ENCODE measurements around the gene TGOLN2. TPM values are rescaled to one million over a fixed set of nuclear protein-coding genes. Genes with fewer than 3 reads are reported as not detected.

The TGOLN2 gene
- total RNA-seq, 1 experiment from 2014 or later, result 43.7 TPM

DNA sequence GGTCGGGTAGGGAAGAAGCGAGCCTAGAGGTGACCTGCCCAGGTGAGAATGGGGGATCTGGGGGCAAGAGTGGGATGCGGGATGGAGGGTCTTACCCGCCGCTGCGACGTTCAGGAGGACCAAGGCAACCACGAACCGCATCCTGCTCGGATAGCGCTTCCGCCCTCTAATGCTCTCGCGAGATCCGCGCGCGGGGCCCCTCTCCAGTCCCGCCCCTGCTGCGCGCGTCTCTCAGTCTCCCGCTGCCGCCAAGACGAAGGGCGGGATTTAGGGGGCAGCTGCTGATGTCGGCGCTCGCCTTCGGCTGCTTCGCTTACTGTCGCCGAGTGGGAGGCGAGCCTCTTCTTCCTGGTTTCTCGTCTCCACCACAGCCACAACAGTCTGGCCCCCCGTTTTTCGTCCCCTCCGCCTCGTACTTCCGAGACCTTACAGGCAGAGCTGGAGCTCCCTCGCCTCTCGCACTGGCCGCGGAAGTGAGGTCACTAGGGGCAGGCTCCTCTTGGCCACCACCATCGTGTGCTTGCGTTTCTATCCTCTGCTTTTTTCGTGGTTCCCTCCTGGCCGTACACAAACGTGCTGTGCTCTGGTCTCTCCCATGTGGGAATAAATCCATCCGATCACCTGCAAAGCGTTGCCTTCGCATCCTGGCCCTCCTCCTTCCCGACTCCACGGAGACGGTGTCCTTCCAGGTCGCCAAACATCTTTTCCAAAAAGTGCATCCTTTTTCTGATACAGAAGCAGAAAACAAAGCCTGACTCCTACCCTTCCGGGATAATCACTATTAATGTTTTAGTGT, at the start of gene TGOLN2 (continued):
- TF ChIP-seq, protein P1, sequence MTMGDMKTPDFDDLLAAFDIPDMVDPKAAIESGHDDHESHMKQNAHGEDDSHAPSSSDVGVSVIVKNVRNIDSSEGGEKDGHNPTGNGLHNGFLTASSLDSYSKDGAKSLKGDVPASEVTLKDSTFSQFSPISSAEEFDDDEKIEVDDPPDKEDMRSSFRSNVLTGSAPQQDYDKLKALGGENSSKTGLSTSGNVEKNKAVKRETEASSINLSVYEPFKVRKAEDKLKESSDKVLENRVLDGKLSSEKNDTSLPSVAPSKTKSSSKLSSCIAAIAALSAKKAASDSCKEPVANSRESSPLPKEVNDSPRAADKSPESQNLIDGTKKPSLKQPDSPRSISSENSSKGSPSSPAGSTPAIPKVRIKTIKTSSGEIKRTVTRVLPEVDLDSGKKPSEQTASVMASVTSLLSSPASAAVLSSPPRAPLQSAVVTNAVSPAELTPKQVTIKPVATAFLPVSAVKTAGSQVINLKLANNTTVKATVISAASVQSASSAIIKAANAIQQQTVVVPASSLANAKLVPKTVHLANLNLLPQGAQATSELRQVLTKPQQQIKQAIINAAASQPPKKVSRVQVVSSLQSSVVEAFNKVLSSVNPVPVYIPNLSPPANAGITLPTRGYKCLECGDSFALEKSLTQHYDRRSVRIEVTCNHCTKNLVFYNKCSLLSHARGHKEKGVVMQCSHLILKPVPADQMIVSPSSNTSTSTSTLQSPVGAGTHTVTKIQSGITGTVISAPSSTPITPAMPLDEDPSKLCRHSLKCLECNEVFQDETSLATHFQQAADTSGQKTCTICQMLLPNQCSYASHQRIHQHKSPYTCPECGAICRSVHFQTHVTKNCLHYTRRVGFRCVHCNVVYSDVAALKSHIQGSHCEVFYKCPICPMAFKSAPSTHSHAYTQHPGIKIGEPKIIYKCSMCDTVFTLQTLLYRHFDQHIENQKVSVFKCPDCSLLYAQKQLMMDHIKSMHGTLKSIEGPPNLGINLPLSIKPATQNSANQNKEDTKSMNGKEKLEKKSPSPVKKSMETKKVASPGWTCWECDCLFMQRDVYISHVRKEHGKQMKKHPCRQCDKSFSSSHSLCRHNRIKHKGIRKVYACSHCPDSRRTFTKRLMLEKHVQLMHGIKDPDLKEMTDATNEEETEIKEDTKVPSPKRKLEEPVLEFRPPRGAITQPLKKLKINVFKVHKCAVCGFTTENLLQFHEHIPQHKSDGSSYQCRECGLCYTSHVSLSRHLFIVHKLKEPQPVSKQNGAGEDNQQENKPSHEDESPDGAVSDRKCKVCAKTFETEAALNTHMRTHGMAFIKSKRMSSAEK (CRISPR knock-in tag; IDR thresholded peaks at IDR 0.05; ENCODE audit: borderline replicate concordance), result no peak
- TF ChIP-seq GRHL2 (CRISPR knock-in tag; IDR thresholded peaks at IDR 0.05; ENCODE audit: insufficient replicate concordance, severe bottlenecking) (no peak), GTF2I (CRISPR knock-in tag; conservative IDR thresholded peaks at IDR 0.05) (no peak), SMAD3 (CRISPR knock-in tag; IDR thresholded peaks at IDR 0.05; ENCODE audit: borderline replicate concordance) (peak; percentile 35; the same call in 1 of the 2 replicates), PRRX2 (CRISPR knock-in tag; IDR thresholded peaks at IDR 0.05) (no peak), PRDM15 (CRISPR knock-in tag; IDR thresholded peaks at IDR 0.05) (0 out of 2 replicates have a peak, but pooled peaks have one; percentile 37), ZNF232 (CRISPR knock-in tag; IDR thresholded peaks at IDR 0.05) (no peak), NR3C1 (CRISPR knock-in tag; conservative IDR thresholded peaks at IDR 0.05; ENCODE audit: low read depth) (no peak), ZBTB21 (CRISPR knock-in tag; IDR thresholded peaks at IDR 0.05; ENCODE audit: borderline replicate concordance) (no peak), IRF2 (CRISPR knock-in tag; IDR thresholded peaks at IDR 0.05; ENCODE audit: borderline replicate concordance, low read depth) (no peak; the same call in 1 of the 2 replicates), ZNF317 (CRISPR knock-in tag; IDR thresholded peaks at IDR 0.05; ENCODE audit: borderline replicate concordance, low read depth) (no peak), PREB (CRISPR knock-in tag; IDR thresholded peaks at IDR 0.05; ENCODE audit: borderline replicate concordance) (peak; percentile 40; the same call in 1 of the 2 replicates), TP53 (CRISPR knock-in tag; IDR thresholded peaks at IDR 0.05) (no peak), JUN (CRISPR knock-in tag; IDR thresholded peaks at IDR 0.05) (0 out of 2 replicates have a peak, but pooled peaks have one; percentile 26), TEAD4 (CRISPR knock-in tag; IDR thresholded peaks at IDR 0.05) (no peak), ZNF219 (CRISPR knock-in tag; IDR thresholded peaks at IDR 0.05; ENCODE audit: borderline replicate concordance) (no peak), ELF4 (CRISPR knock-in tag; IDR thresholded peaks at IDR 0.05; ENCODE audit: low read depth) (no peak), ZNF416 (CRISPR knock-in tag; IDR thresholded peaks at IDR 0.05) (no peak)
- TF ChIP-seq, protein P2, sequence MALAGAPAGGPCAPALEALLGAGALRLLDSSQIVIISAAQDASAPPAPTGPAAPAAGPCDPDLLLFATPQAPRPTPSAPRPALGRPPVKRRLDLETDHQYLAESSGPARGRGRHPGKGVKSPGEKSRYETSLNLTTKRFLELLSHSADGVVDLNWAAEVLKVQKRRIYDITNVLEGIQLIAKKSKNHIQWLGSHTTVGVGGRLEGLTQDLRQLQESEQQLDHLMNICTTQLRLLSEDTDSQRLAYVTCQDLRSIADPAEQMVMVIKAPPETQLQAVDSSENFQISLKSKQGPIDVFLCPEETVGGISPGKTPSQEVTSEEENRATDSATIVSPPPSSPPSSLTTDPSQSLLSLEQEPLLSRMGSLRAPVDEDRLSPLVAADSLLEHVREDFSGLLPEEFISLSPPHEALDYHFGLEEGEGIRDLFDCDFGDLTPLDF (CRISPR knock-in tag; IDR thresholded peaks at IDR 0.05), result 0 out of 2 replicates have a peak, but pooled peaks have one; percentile 33
- TF ChIP-seq, protein P3, sequence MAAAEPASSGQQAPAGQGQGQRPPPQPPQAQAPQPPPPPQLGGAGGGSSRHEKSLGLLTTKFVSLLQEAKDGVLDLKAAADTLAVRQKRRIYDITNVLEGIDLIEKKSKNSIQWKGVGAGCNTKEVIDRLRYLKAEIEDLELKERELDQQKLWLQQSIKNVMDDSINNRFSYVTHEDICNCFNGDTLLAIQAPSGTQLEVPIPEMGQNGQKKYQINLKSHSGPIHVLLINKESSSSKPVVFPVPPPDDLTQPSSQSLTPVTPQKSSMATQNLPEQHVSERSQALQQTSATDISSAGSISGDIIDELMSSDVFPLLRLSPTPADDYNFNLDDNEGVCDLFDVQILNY (CRISPR knock-in tag; IDR thresholded peaks at IDR 0.05), result peak; percentile 78; the same call in 1 of the 2 replicates
- TF ChIP-seq, protein P4, sequence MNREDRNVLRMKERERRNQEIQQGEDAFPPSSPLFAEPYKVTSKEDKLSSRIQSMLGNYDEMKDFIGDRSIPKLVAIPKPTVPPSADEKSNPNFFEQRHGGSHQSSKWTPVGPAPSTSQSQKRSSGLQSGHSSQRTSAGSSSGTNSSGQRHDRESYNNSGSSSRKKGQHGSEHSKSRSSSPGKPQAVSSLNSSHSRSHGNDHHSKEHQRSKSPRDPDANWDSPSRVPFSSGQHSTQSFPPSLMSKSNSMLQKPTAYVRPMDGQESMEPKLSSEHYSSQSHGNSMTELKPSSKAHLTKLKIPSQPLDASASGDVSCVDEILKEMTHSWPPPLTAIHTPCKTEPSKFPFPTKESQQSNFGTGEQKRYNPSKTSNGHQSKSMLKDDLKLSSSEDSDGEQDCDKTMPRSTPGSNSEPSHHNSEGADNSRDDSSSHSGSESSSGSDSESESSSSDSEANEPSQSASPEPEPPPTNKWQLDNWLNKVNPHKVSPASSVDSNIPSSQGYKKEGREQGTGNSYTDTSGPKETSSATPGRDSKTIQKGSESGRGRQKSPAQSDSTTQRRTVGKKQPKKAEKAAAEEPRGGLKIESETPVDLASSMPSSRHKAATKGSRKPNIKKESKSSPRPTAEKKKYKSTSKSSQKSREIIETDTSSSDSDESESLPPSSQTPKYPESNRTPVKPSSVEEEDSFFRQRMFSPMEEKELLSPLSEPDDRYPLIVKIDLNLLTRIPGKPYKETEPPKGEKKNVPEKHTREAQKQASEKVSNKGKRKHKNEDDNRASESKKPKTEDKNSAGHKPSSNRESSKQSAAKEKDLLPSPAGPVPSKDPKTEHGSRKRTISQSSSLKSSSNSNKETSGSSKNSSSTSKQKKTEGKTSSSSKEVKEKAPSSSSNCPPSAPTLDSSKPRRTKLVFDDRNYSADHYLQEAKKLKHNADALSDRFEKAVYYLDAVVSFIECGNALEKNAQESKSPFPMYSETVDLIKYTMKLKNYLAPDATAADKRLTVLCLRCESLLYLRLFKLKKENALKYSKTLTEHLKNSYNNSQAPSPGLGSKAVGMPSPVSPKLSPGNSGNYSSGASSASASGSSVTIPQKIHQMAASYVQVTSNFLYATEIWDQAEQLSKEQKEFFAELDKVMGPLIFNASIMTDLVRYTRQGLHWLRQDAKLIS (CRISPR knock-in tag; IDR thresholded peaks at IDR 0.05; ENCODE audit: borderline replicate concordance), result no peak
- TF ChIP-seq, protein P5, sequence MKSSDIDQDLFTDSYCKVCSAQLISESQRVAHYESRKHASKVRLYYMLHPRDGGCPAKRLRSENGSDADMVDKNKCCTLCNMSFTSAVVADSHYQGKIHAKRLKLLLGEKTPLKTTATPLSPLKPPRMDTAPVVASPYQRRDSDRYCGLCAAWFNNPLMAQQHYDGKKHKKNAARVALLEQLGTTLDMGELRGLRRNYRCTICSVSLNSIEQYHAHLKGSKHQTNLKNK (CRISPR knock-in tag; IDR thresholded peaks at IDR 0.05), result 0 out of 2 replicates have a peak, but pooled peaks have one; percentile 22
